Stimulated activated CD8-positive, alpha-beta memory T cell treated with anti-CD3 and anti-CD28 coated beads, Interleukin-12 subunit alpha, Interleukin-12 subunit beta, amount 100 ng/mL, for 4 hours (primary cell): ENCODE measurements around the gene ADAMTS8.

ENCODE experiments used
- DNase-seq: peaks from one replicate; pipeline ENCODE4 v3.0.0-alpha.2; 2020; ENCODE audit warnings: low read depth

ADAMTS8 gene

DNA sequence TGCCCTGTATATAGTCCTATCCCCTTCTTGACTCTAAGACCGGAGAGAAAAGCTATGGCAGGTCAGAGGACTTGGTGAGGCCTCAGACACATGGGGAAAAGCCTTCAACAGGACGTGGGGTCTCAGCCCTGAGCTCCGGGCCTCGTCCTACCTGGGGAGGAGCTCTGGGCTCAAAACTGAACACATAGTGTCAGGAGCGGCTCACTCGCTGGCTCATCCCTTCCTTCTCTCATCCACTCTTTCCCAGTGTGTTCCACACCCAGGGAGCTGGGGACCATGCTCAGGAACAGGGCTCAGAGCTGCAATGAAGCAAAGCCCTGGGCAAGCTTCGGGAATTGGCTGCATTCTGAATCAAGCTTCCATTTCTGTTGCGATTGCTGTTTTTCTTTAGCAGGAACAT is 34.5 kb upstream of the ADAMTS8 start:
- DNase-seq: no peak

DNA sequence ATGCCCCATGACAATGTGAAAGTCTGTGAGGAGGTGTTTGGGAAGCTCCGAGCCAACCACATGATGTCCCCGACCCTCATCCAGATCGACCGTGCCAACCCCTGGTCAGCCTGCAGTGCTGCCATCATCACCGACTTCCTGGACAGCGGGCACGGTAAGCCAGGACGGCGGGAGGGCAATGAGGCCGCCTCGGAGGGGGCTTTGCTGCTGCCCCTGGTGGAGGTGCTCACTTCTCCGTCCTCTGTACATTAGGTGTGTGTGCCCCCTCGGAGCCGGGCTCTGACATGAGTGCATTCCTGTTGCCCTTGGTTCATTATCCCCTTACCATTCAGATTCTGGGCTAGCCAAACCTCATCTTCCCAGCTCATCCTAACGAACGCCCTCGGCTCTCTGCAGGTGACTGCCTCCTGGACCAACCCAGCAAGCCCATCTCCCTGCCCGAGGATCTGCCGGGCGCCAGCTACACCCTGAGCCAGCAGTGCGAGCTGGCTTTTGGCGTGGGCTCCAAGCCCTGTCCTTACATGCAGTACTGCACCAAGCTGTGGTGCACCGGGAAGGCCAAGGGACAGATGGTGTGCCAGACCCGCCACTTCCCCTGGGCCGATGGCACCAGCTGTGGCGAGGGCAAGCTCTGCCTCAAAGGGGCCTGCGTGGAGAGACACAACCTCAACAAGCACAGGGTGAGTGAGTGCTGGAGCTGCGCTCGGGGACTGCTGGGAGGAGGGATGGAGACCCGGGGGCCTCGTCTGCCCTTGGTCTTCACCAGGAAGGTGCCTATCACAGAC is 33.9 kb upstream of the ADAMTS8 start:
- no peak for DNase-seq

DNA sequence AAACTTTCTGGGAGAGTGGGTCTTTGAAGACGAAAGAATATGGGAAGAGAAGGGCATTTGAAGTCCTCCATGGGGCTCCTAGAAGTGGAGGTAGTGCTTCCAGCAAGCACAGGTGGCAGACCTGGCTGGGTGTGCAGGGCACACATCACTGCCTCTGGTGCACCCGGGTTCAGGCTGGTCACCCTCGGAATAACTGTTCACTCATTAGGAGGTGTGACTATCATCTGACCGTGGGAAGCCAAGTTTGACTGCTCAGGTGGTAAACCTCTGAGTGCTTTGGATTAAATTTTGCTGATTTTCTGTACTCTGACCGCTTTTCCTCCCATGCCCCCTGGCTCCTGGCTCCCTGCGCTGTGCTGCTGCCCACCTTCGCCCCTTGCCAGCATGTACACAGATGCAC is 31.1 kb upstream of the ADAMTS8 start:
- DNase-seq: no peak

DNA sequence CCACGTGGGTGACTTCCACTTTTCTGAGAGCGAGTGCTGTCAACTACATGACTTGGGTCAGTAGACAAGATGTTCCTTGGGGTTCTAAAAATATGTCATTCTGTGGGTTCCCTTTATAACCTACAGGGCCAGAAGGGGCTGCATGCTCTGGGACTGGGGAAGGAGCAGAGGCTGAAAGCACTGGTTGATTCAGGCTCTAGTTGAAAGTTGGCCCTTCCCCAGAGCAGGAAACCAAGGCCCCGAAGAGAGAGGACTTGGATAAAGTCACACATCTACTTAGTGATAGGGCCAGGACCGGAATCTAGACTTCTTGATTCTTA is 30.0 kb upstream of the ADAMTS8 start:
- DNase-seq: no peak

DNA sequence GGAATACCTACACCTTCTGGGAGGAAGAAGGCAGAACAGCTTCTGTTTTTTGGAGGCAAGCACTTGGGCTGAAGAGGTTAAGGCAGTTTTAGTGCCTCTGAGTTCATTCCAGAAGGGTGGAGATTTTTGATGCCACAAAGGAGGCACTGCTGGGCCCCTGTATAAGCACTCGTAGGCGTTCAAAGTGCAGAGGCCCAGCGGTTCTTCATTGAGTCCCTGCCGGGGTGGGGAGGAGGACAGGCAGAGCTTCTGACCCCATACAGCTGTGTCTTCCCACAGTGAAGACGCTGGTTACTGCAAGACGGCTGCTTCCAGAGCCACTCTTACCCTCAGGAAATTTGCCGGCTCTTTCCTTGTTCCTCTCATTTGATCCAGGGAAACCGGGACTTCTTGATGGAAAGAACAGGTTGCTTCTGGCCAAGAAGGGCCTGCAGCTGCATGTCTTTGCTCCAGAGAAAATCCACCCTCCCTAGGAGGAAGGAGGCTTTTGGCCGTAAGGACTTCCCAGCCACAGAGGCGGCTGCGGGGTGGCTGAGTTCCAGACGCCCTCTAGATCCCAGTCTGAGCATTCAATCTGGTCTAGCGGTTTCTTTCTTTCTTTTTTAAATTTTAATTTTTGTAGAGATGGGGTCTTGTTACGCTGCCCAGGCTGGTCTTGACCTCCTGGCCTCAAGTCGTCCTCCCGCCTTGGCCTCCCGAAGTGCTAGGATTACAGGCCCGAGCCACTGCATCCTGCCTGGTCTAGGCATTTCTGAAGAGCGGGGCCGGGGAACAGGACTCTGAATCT is 29.4 kb upstream of the ADAMTS8 start:
- DNase-seq: no peak

DNA sequence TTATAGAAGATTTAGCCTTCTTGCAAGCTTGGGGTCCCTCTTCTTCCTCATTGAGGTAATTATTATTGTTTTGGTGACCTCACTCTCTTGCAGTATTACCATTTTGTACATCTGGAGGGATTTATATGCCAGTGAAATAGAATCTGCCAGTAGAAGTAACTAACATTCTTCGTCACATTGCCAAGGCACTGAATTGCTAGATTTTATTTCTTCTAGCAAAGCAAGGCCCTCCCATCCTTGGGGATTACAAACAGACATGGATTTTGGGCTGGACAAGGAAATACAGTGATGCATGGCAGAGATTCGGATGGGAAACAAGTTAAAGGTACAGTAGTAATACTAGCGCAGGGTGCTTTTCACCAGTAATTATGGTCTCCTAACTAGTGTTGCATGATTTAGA is 27.9 kb upstream of the ADAMTS8 start:
- DNase-seq: no peak

DNA sequence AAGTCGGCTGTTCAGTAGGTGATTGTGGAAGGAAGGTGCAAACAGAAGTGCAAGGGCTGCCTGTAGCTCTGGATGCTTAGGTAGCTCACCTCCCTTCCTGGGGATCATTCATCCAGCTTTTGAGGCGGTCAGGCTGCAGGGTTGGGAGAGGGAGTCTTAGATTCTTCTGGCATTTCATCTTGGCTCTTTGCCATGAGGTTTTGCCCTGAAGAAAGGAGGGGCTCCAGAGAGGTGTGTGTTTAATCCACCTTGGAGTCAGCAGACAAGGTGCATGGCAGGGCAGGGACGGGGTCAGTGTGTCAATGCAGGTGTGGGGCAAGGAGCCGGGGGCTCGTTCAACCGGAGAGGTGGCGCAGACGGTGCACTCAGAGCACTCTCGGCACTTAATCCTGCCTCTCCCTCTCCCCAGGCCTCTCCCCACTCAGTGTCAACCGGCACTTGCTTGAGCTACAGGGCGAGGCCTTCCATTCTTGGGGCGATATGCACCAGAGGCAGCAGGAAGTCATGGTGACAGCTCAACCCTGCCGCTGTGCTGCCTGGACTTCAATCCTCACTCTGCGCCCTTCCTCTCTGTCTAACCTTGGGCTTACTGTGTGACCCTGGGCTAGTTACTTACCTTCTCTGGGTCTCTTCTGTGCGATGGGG is 27.2 kb upstream of the ADAMTS8 start:
- DNase-seq: no peak

DNA sequence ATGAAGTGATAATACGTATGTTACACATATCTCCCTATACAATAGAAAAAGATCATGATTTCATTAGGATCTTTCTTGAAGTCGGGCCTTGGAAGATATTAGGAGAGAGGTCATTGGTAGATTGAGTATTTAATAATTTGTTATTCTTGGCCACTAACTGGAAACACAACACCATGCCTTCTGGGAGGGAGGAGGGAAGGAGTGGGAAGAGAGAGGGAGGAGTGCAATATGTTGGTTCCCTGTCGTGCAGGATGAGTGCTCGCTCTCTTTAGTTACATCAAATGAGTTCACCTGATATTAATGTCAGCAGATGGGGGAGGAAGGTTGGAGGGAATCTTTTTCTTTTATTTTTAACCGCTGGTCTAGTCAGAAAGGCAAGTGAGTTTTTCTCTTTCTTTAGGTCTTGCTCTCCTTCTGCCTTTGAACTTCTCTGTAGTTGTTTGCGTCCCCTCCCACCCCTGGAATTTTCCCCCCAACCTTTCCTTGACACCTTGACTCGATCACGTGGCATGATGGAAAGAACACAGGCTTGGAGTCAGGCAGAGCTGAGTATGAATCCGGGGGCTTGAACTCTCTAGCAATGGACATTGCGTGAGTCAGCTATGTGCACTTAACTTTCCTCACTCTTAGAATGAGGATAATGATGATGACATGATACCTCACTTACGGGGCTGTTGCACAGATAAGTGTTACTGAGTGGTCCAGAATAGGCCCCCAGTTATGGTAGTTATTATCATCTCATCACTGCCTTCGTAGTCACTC is 26.3 kb upstream of the ADAMTS8 start:
- DNase-seq: no peak

DNA sequence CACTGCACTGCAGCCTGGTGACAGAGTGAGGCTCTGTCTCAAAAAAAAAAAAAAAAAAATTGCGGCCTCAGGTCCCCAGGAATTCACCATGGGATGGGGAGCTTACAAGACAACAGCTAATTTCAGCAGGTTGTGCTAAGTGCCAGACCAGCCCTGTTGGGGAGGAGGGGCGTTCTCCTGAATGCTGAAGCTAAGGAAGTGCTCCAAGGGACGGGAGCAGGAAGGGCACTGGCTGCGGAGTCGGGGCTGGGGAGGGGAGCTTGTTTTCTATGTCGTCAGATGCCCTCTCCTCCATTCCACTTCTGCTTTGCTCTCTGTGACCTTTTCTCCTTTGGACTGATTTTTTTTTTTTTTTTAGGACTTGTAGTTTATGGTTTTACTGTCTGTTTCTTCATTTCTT is 24.5 kb upstream of the ADAMTS8 start:
- no peak for DNase-seq

DNA sequence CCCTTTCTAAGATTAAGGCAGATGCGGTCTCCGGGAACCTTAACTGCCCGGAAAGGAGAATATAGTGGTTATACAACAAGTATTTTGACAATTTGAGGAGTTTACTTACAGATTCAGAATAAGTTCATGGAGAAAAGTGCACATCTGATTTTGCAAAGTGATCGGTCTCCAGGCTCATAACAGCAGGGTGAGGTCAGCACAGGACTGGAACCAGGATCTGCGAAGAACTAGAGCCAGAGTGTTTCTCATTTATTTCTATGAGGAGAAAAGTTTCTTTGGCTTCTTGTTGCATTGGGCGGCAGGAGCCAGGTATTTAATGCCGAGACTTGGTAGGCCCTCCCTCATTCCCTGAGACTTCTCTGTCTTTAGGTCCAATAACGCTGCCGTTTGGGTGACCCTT is 23.8 kb upstream of the ADAMTS8 start:
- no peak for DNase-seq

DNA sequence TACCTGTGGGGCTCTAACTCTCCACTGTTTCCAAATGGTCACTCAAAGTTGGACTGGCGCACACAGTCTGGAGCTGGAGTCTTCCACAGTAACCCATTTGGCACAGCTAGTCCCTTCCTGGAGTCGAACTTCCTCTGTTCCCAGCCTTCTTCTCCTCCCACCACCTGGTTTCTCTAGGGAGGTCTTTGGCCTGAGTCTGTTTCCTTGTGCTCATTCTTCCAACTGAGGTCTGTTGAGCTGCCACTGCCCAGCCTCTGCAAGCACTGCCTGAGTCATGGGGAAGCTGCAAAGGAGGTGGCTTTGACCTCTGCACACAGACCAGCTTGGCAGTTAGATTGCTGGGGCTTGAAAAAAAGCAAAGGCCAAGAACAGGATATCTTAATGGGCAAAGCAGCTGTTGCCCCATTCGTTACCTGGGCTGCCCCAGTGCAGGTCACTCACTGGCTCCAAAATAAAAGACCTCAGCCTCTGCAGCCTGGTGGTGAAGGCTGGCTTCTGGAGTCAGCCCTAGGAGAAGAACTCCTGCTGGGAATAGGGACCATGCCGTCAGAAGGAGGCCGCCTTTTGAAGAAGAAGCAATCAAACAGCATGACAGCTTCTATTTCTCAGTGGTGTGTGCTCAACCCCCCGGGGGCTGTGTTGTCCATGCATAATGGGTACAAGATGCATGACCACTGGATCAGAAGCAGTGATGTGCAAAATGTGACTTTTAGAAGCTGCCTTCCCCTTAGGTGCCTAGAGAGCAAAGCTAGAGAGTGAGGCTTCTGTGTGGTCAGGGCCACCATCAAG is 23.0 kb upstream of the ADAMTS8 start:
- DNase-seq: no peak

DNA sequence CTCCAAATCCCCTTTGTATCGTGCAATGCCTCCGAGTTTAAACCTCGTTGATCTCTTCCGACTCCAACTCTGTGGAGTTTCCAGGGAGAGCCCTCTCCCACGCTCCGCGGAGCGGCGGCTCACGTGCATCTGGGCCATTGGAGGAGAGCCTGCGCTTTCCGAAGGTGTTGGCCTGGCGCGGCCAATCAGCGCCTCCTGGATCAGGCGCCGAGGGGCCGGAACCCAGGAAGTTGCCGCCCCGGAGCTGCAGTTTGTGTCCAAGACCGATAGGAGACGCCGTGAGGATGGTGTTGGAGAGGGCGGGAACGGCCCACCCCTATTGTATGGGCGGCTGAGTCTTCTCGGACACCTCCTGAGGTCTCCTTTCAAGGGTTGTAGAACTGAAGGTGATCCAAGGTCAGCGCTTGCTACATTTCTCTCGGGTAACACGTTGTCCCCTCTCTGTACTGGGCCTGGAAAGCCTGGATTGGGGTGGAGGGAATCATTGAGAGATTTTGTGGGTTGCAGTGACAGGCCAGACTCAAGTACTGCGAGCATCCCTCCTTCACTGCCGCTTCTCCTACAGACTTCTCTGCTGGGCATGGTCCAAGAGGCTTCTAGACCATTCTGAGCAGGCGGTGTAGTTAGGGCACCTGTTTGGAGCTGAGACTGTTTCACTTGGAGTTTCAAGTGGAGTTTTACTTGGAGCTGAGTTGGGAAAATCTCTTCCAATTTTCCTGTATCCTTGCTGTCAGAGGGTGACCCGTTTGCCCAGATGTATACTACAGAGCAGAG is 21.8 kb upstream of the ADAMTS8 start:
- no peak for DNase-seq

DNA sequence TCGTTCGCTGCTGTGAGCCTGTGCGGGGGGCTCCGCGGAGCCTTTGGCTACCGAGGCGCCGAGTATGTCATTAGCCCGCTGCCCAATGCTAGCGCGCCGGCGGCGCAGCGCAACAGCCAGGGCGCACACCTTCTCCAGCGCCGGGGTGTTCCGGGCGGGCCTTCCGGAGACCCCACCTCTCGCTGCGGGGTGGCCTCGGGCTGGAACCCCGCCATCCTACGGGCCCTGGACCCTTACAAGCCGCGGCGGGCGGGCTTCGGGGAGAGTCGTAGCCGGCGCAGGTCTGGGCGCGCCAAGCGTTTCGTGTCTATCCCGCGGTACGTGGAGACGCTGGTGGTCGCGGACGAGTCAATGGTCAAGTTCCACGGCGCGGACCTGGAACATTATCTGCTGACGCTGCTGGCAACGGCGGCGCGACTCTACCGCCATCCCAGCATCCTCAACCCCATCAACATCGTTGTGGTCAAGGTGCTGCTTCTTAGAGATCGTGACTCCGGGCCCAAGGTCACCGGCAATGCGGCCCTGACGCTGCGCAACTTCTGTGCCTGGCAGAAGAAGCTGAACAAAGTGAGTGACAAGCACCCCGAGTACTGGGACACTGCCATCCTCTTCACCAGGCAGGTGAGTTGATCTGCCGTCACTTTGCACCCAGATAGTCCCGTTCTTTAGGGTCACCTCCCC is 21.0 kb upstream of the ADAMTS8 start:
- no peak for DNase-seq

DNA sequence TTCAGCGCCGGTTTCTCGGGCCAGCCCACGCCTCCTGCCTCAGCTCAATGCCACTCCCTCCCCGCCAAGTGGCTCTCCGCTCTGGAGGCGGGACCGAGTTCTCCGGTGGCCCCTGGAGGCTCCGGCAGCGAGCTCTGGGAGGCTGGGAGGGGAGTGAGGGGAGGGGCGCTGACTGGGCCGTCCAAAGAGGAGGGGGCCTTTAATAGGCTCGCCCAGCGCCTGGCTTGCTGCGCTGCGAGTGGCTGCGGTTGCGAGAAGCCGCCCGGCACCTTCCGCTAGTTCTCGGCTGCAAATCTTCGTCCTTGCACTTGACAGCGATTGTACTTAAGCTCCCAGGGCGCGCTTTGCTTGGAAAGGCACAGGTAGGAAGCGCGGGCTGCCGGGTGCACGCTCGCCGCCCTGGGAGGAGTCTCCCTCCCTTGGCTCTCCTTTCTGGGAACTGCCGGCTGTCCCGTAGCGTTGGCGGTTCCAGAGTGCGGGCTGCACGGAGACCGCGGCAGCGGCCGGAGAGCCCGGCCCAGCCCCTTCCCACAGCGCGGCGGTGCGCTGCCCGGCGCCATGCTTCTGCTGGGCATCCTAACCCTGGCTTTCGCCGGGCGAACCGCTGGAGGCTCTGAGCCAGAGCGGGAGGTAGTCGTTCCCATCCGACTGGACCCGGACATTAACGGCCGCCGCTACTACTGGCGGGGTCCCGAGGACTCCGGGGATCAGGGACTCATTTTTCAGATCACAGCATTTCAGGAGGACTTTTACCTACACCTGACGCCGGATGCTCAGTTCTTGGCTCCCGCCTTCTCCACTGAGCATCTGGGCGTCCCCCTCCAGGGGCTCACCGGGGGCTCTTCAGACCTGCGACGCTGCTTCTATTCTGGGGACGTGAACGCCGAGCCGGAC is 20.3 kb upstream of the ADAMTS8 start, which contains the start of gene ADAMTS15:
ADAMTS15 (plus strand) TSS at position 230 of the 894 bp plus-strand sequence; CDS start at position 559, 329 bp downstream.
- DNase-seq: no peak

DNA sequence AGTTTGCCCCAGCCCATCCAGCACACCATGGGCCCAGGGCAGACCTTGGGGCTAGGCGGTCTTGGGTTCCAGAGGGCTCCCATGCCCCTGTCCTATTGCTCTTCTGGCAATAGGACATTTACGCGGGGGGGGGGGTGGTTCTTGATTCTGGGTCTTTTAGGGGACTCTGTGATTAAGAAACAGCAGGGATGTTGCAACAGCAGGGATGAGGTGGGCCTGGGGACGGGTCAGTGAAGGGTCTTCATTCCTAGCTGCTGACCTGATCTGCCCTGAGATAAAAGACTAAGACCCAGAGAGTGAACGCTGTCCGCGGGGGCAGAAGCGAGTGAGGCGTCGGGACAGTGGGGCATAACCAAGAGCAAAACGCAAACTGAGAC is 19.6 kb upstream of the ADAMTS8 start:
- DNase-seq: no peak

DNA sequence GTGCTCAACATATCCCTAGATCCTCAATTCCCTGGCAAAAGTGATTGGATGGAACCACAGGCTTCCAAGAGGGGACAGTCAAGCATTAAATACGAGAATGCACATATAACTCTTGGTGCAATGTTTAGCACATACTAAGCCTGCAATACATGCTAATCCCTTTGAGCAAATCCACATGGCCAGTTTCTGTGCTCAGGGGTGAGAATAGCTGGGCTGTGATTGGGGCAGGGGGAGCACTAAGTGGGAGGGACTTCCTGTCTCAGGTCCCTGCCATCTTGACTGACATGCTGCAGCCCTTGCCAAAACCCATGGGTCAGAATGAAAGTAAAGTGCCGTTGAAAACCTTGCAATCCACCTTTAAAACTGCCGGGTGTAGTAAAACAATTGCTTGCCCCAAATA is 17.4 kb upstream of the ADAMTS8 start:
- no peak for DNase-seq

DNA sequence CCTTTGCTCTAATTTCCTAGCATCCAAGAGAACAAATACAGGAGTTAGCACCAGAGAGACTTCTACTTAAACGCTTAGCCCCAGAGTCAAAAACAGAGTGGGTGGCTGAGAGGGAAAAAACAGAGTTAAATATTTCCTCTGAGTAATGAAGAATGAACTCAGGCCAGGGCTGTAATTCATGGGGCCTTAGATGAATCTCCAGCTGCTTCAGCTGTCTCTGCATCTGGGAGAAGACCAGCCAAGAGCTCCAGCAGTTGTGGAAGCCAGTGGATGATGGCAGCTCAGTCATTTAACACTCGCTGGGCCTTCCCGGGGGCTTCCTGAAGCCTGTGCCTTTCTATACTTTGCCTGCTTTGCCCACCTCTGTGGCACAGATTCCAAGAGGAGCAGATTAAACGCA is 14.3 kb upstream of the ADAMTS8 start:
- no peak for DNase-seq

DNA sequence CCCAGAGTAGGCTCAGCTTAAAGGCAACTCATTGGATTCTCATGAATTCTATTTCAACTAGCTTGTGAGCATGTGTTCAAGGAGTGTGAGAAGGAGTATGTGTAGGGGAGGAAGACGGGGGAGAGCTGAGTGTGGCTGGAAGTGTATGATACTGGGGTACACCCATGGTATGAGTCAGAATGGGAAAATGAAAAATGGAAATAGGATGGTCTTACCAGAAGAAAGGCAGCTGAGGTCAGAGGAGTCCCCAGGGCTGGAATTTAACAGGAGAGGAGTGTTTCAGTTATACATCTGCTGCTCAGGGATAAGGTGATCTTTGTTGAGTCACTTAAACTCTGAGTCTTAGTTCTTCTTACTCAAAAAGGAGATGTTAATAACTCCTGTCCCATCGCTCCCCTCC is 13.3 kb upstream of the ADAMTS8 start:
- no peak for DNase-seq

DNA sequence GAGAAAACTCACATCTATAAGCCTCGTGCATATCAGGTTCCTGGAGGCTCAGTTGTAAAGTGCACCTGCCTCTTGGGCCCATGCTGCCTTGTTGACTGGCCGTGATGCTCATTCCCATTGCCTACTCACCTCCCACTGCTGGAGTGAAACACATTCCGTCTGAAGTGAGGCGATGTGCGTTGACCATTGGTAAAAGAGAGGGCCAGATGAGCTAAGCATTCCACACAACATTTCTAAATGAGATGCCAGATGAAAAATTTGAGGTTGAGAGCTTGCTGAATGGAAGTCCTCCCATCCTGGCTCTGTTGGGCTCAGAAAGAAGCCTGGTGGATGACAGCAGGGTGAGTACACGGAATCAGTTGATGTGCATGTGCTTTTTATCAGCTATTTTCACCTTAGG is 11.5 kb upstream of the ADAMTS8 start:
- DNase-seq: no peak
